ENCODE results near the gene ALOXE3.

The ALOXE3 gene

DNA sequence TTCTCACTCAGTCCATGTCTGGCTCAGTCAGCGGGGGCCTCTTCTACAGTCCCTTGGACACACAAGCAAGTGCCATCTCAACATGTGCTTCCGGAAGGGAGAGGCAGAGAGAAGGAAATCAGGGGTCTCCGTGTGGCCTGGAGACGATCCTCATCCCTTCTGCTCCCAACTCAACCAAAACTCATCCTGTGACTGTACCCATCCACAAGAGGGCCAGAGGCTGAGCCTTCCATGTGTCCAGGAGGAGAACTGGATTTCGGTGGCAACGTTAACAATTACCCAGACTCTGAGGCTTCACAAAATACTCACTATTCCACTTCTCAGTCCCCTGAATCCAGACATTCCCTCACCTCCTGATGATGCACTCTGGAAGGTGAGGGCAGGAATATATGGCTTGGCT, 23.0 kb downstream of the ALOXE3 start:
- TF ChIP-seq GATA2 (IDR thresholded peaks at IDR 0.05; ENCODE audit: low read depth, low read length) (no peak), GATA3 (IDR thresholded peaks at IDR 0.05; ENCODE audit: low read depth, low read length) (no peak)

DNA sequence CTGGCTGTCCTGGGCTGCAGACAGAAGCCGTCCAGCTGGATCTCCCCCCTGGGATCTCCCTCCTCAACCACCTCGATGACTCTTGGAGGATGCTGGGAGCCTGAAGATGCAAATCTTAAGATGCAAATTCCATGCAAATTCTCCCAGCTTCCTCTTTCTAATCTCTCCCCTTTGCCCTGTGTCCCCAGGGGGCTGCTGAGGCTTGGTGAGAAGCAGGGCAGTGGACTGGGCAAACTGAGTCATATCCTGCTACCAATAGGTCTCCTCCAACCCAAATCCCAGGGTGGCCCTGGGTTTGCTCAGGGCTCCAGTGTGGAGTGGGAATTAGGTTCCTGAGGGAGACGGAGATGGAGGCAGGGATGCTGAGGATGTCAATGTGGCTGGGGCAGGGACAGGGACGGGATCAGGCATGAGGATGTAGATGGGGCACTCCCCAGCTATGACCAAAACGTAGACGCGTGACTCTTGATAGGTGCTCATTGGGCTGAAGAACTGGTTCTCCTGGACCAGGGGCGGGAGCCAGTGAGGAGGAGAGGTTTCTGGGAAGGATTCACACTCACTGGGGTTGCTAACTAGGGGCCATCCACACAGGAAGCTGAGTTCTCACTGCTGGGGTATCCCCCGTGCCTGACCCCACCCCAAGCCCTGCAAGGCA, 27.2 kb downstream of the ALOXE3 start:
- TF ChIP-seq GATA2 (IDR thresholded peaks at IDR 0.05; ENCODE audit: low read depth, low read length) (no peak), GATA3 (IDR thresholded peaks at IDR 0.05; ENCODE audit: low read depth, low read length) (no peak)

- no peak for TF ChIP-seq GATA3 (IDR thresholded peaks at IDR 0.05; ENCODE audit: low read depth, low read length)
- TF ChIP-seq GATA2 (IDR thresholded peaks at IDR 0.05; ENCODE audit: low read depth, low read length), result no peak
Measured at GRCh38 chr17:8089728-8090127, 28.6 kb downstream of the ALOXE3 start.

DNA sequence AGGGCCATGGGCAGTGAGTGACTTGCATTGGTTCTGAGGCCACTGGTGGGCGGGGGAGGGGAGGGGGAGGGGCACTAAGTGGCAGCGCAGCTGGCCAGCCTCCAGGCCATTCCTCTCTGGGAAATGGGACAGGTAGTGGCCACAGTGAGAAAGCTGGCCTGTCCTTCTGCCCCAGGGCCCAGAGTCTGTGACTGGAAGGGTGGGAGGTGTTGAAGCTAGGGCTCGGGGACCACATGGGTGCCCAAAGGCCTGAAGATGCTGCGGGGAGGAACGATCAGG, 30.4 kb downstream of the ALOXE3 start:
- no peak for TF ChIP-seq GATA2 (IDR thresholded peaks at IDR 0.05; ENCODE audit: low read depth, low read length)
- no peak for TF ChIP-seq GATA3 (IDR thresholded peaks at IDR 0.05; ENCODE audit: low read depth, low read length)

DNA sequence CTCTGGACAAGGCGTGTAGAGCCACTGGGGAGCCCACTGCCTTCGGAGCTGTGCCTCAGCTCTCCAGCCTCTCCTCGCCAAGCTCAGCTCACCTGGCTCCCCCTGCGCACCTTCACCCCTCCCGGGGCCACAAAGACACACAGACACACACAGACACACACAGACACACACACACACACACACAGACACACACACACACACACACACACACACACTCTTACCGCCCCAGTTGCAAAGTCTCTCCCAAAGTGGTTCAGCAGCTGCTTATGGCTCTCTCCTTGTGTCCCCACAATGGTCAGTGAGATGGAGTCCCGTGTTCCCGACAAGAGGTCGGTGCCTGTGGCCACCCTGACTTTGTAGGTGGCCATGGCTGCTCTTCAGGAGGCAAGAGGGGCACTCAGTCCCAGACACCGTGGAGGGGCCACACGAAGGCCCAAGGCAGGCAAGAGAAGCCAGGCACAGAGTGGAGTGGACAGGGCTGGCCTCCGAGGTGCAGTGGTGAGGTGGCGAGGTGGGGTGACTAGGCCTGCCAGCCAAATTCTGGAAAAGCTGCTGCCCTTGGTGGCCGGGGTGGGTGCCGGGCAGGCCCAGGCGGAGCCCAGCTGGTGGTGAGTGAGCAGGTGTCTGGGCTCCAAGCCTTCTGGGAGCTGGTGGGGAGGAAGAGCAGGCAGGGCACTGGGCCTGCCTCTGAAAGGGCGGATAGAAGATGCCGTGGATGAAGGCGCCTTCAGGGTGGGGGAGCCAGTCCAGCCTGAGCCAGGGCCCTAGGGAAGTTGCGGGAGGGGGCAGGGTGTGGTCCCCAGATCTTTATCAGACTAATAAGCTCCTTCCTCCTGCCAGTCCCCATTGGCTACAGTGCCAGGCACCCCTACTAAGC, 31.0 kb downstream of the ALOXE3 start, which contains the start of gene ALOX12B:
ALOX12B (minus strand) TSS at position 642 of the 877 bp plus-strand sequence; CDS start at position 368, 274 bp downstream.
- no peak for TF ChIP-seq GATA3 (IDR thresholded peaks at IDR 0.05; ENCODE audit: low read depth, low read length)
- no peak for TF ChIP-seq GATA2 (IDR thresholded peaks at IDR 0.05; ENCODE audit: low read depth, low read length)

DNA sequence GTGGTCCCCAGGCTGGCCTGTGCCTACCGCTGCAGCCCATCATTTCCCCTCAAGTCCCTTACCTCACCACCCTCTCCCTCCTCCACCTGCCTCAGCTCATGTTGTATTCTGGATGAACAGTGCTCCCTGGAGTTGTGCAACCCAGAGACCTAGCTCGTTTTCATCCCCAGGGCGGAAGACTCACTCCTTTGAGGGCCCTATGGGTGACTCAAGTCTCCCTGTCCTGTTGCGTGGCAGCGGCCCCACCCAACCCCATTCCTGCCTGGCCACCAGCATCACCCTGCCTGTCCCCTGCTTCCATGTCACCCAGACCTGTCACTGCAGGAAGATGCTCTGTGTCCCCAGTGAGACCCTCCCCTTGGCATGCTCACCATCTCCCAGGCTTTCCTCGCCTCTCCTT, 34.1 kb downstream of the ALOXE3 start:
- TF ChIP-seq GATA3 (IDR thresholded peaks at IDR 0.05; ENCODE audit: low read depth, low read length) (no peak), GATA2 (IDR thresholded peaks at IDR 0.05; ENCODE audit: low read depth, low read length) (no peak)

DNA sequence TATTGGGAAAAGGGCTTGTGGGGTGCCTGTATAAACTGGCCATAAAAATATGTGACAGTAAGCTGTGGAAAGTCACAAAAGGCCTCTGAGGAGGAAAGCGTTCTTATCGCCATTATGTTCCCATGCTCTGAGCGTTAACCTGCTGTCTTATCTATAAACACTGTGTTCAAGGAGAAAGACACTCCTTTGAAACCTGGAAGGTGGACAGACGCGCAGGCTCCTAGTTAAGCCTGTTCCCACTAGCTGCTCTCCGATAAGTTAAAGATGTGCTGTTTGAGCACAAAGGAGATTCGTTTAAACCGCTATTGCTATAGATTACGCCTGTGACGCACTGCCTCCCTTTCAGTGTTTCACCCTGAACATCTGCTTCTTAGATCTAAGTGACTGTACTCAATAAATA, 36.0 kb downstream of the ALOXE3 start:
- TF ChIP-seq GATA2 (IDR thresholded peaks at IDR 0.05; ENCODE audit: low read depth, low read length) (no peak), GATA3 (IDR thresholded peaks at IDR 0.05; ENCODE audit: low read depth, low read length) (no peak)

- TF ChIP-seq GATA3 (IDR thresholded peaks at IDR 0.05; ENCODE audit: low read depth, low read length) (no peak), GATA2 (IDR thresholded peaks at IDR 0.05; ENCODE audit: low read depth, low read length) (no peak)
Measured at GRCh38 chr17:8081876-8082275, 36.4 kb downstream of the ALOXE3 start.

- TF ChIP-seq GATA3 (IDR thresholded peaks at IDR 0.05; ENCODE audit: low read depth, low read length), result no peak
- no peak for TF ChIP-seq GATA2 (IDR thresholded peaks at IDR 0.05; ENCODE audit: low read depth, low read length)
Measured at GRCh38 chr17:8080799-8081219, 37.5 kb downstream of the ALOXE3 start.

DNA sequence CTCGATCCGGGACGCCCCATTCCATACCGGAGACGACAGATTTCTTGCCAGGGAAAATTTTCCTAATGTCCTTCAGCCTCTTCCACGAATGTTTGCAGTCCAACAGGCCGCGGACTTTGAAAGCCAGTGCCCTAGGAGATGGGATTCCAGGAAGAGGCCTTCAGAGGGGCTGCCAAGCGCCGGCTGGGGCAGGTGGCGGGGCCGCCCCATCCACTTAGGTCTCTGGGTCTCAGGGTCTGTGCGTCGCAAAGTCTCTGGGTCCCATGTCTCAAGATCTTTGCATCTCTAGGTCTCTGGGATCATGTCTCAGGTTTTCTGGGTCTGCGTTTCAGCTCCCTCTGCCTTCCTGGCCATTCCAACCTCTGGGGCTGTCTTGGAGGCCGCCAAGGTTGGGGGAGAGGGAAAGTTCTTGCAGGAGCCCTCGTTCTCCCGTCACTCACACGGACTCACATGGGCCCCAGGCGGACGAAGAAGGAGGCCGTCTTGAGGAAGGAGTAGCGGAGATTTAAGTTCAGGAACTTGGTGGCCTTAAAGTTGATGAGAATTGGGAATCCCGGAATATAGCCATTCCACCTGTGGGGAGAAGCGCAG, 38.0 kb downstream of the ALOXE3 start:
- TF ChIP-seq GATA3 (IDR thresholded peaks at IDR 0.05; ENCODE audit: low read depth, low read length) (no peak), GATA2 (IDR thresholded peaks at IDR 0.05; ENCODE audit: low read depth, low read length) (no peak)

GRCh38 chr17:8079291-8080207, 38.8 kb downstream of the ALOXE3 start:
- TF ChIP-seq GATA3 (IDR thresholded peaks at IDR 0.05; ENCODE audit: low read depth, low read length) (no peak), GATA2 (IDR thresholded peaks at IDR 0.05; ENCODE audit: low read depth, low read length) (no peak)

DNA sequence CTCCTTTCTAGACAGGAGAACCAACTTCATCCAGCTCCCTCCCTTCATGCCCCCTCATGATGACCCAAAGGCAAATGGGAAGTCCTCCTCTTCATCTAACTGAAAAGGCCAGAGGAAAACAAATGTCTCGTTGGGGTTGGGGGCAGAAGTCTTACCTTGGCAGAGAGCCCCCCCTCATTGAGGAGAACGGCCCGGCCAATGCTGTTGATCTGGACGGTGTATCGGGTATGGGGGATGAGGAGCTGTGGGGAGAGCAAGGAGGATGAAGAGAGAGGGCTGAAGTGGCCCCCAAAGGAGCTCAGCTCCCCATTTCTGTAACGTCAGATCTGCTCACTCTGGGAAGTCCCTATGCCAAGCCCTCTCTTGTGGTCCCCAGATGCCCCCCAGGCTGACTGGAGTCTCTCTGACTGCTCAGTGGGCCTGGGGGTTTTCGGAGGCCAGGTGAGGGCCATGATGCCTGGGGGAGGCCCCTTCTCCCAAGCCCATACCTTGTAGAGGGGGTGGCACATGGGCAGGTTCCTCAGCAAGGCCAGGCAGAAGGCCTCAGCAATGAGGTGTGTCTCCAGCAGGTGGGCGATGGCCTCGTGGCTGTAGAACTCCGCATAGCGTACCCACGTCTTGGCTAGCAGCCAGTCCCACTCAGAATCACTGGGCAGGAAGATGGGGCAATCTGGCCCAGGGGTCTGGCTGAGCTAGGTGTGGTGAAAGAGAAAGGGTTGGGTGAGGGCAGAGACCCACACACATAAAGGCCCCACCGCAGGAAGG, 41.6 kb downstream of the ALOXE3 start:
- TF ChIP-seq GATA3 (IDR thresholded peaks at IDR 0.05; ENCODE audit: low read depth, low read length) (no peak), GATA2 (IDR thresholded peaks at IDR 0.05; ENCODE audit: low read depth, low read length) (no peak)

All from SH-SY5Y (cell line).